HCT116 (cell line): ENCODE data around the gene CCDC24. TPM values are rescaled to one million over a fixed set of nuclear protein-coding genes. Genes with fewer than 3 reads are reported as not detected.

ENCODE experiments used
- ATAC-seq: fragments of 200-7000 bp; cut with Tn5 transposase; 2 replicates; pipeline ENCODE4 v1.9.1; 2020; ENCODE audit warnings: mild to moderate bottlenecking, moderate library complexity
- BruUV-seq: library from RNA; stranded (reverse); fragments of 400-500 nt; replicated peaks from 2 replicates; lab custom pipeline; 2021; lab: Mats Ljungman, UMichigan
- CTCF ChIA-PET: fragments of 300-600 bp; sonication (Branson Sonifier 250); formaldehyde crosslinking; loops from one replicate; lab custom pipeline; 2021; ENCODE audit warnings: antibody characterized with exemption; lab: Charles Lee
- POLR2A ChIA-PET: fragments of 300-600, 350-600 bp; sonication (Branson Sonifier 250); formaldehyde crosslinking; loops from one replicate; lab custom pipeline; 2021; ENCODE audit warnings: antibody characterized with exemption; lab: Charles Lee
- RAD21 ChIA-PET, 2 experiments: fragments of 300-600 bp; sonication (Branson Sonifier 250); formaldehyde crosslinking; loops; one replicate each; lab custom pipeline; 2023; ENCODE audit warnings: low total read pairs in 2 of 2; ENCODE audit not compliant: uncharacterized antibody in 2 of 2, unreplicated experiment in 2 of 2, low non-redundant PET in 1 of 2; lab: Charles Lee
- DNase-seq: peaks from one replicate; pipeline ENCODE4 v3.0.0-alpha.2; 2010; ENCODE audit warnings: low read depth, low spot score
- H2AFZ ChIP-seq: fragments of 200-600 bp; shearing (Covaris generic), sonication (generic); 2 replicates; pipeline ENCODE4 v1.6.1; 2017; ENCODE audit warnings: low read depth, mixed run types, mixed read lengths, antibody characterized with exemption, low read length; ENCODE audit not compliant: poor library complexity, severe bottlenecking
- H3K27ac ChIP-seq: 2 replicates; pipeline ENCODE4 v1.5.1; 2012; ENCODE audit warnings: low read depth, low read length
- H3K27me3 ChIP-seq: fragments of 200-600 bp; sonication (generic); 2 replicates; pipeline ENCODE4 v1.6.1; 2016; ENCODE audit warnings: mixed run types, low read length, mixed read lengths; ENCODE audit not compliant: insufficient read depth
- H3K36me3 ChIP-seq, 2 experiments: fragments of 200-500 bp in 1 of 2; fragments of 200-600 bp in 1 of 2; sonication (Bioruptor generic) in 1 of 2; sonication (generic) in 1 of 2; 2 replicates each; pipeline versions ENCODE4 v1.5.1 to v1.6.1; 2014 to 2016; ENCODE audit warnings: low read length in 2 of 2, inconsistent platforms in 1 of 2, mixed read lengths in 1 of 2, mixed run types in 1 of 2; ENCODE audit not compliant: insufficient read depth in 2 of 2, control insufficient read depth in 1 of 2
- H3K4me1 ChIP-seq, 2 experiments: fragments of 200-600 bp in 1 of 2; sonication (generic) in 1 of 2; 2 replicates each; pipeline versions ENCODE4 v1.5.1 to v1.6.1; 2012 to 2017; ENCODE audit warnings: low read length in 2 of 2, inconsistent platforms in 1 of 2, mild to moderate bottlenecking in 1 of 2, mixed read lengths in 1 of 2, mixed run types in 1 of 2, moderate library complexity in 1 of 2; ENCODE audit not compliant: insufficient read depth in 2 of 2, control insufficient read depth in 1 of 2
- H3K4me2 ChIP-seq: fragments of 200-600 bp; sonication (generic); 2 replicates; pipeline ENCODE4 v1.6.1; 2017; ENCODE audit warnings: mixed run types, low read length, mixed read lengths
- H3K4me3 ChIP-seq, 2 experiments: fragments of 200-600 bp in 1 of 2; sonication (generic) in 1 of 2; replicated peaks in 1 of 2; 2 replicates each; pipeline ENCODE4 v1.5.1; 2011 to 2016; ENCODE audit warnings: low read length in 2 of 2, control low read depth in 1 of 2, low read depth in 1 of 2, mild to moderate bottlenecking in 1 of 2, mixed read lengths in 1 of 2, mixed run types in 1 of 2
- H3K79me2 ChIP-seq: fragments of 200-600 bp; sonication (generic); 2 replicates; pipeline ENCODE4 v1.6.1; 2017; ENCODE audit warnings: mild to moderate bottlenecking, mixed run types, low read length, moderate library complexity, mixed read lengths; ENCODE audit not compliant: insufficient read depth
- H3K9ac ChIP-seq: fragments of 200-600 bp; sonication (generic); 2 replicates; pipeline ENCODE4 v1.6.1; 2016; ENCODE audit warnings: low read length, mixed read lengths
- H3K9me2 ChIP-seq: fragments of 200-600 bp; sonication (generic), shearing (Covaris generic); 2 replicates; pipeline ENCODE4 v1.6.1; 2017; ENCODE audit warnings: mixed run types, mild to moderate bottlenecking, moderate library complexity; ENCODE audit not compliant: insufficient read depth
- H3K9me3 ChIP-seq, 2 experiments: fragments of 200-500 bp in 1 of 2; fragments of 200-600 bp in 1 of 2; sonication (Bioruptor generic) in 1 of 2; sonication (generic) in 1 of 2; 2 replicates each; pipeline ENCODE4 v1.6.1; 2014 to 2017; ENCODE audit warnings: low read length in 2 of 2, mixed read lengths in 2 of 2, inconsistent platforms in 1 of 2, low read depth in 1 of 2, mild to moderate bottlenecking in 1 of 2, mixed run types in 1 of 2, moderate library complexity in 1 of 2; ENCODE audit not compliant: control insufficient read depth in 1 of 2, insufficient read depth in 1 of 2
- H4K20me1 ChIP-seq: fragments of 200-600 bp; sonication (generic), shearing (Covaris generic); 2 replicates; pipeline ENCODE4 v1.6.1; 2017; ENCODE audit warnings: mixed run types, mild to moderate bottlenecking, moderate library complexity; ENCODE audit not compliant: insufficient read depth
- CBX3 ChIP-seq: IDR thresholded peaks from 2 replicates; pipeline ENCODE4 v1.6.1; 2012; ENCODE audit warnings: low read depth
- CEBPB ChIP-seq: IDR thresholded peaks from 2 replicates; pipeline ENCODE4 v1.6.1; 2012; ENCODE audit warnings: low read depth
- EGR1 ChIP-seq: IDR thresholded peaks from 2 replicates; pipeline ENCODE4 v1.6.1; 2012; ENCODE audit warnings: low read depth
- EZH2 ChIP-seq: fragments of 200-600 bp; sonication (generic); IDR thresholded peaks from 2 replicates; pipeline ENCODE4 v1.6.1; 2017; ENCODE audit warnings: antibody characterized with exemption, mixed run types
- JUND ChIP-seq: IDR thresholded peaks from 2 replicates; pipeline ENCODE4 v1.6.1; 2012
- POLR2A ChIP-seq: IDR thresholded peaks from 2 replicates; pipeline ENCODE4 v1.7.0; 2011; ENCODE audit warnings: borderline replicate concordance; ENCODE audit not compliant: insufficient read depth, insufficient read length; ENCODE audit errors: extremely low read depth
- POLR2AphosphoS5 ChIP-seq: IDR thresholded peaks from 2 replicates; pipeline ENCODE4 v1.6.1; 2011; ENCODE audit warnings: mild to moderate bottlenecking, low read depth, low read length, moderate library complexity
- RAD21 ChIP-seq: IDR thresholded peaks from 2 replicates; pipeline ENCODE4 v1.6.1; 2012; ENCODE audit warnings: low read depth, mild to moderate bottlenecking
- SIN3A ChIP-seq: IDR thresholded peaks from 2 replicates; pipeline ENCODE4 v1.6.1; 2012; ENCODE audit warnings: low read depth
- SP1 ChIP-seq: IDR thresholded peaks from 2 replicates; pipeline ENCODE4 v1.6.1; 2012; ENCODE audit warnings: low read depth
- SRF ChIP-seq: IDR thresholded peaks from 2 replicates; pipeline ENCODE4 v1.6.1; 2012; ENCODE audit warnings: low read depth
- ZFX ChIP-seq: fragments of 450-650 bp; IDR thresholded peaks from 2 replicates; pipeline ENCODE4 v1.6.1; 2017
- ZNF274 ChIP-seq: fragments of 200-500 bp; sonication (Bioruptor generic); IDR thresholded peaks from 2 replicates; pipeline ENCODE4 v1.6.1; 2014; ENCODE audit warnings: mild to moderate bottlenecking, low read depth, low read length, inconsistent platforms
- intact Hi-C: fragments of 100-400 bp; cut with micrococcal nuclease; formaldehyde crosslinking; loops from 2 replicates; pipeline ENCODE4 v1.10.0; 2022
- total RNA-seq: library from RNA; stranded (reverse); gene quantifications from one replicate; pipeline ENCODE4 v1.2.1, GENCODE V29; 2021; ENCODE audit not compliant: unreplicated experiment
- TF ChIP-seq, protein P1 (sequence below): IDR thresholded peaks from 2 replicates; pipeline ENCODE4 v1.6.1; 2012
- TF ChIP-seq, protein P2 (sequence below): IDR thresholded peaks from 2 replicates; pipeline ENCODE4 v1.6.1; 2012
- TF ChIP-seq, protein P3 (sequence below): IDR thresholded peaks from 2 replicates; pipeline ENCODE4 v1.6.1; 2011; ENCODE audit warnings: mild to moderate bottlenecking, low read length, moderate library complexity; ENCODE audit not compliant: insufficient replicate concordance; ENCODE audit errors: extremely low read depth

Gene CCDC24
- total RNA-seq, 1 experiment from 2014 or later = 23.3 TPM

- Histone ChIP-seq H3K9me2 (no peaks in the 10 kb centered on the region), H3K4me1 (peaks cover 4 to 17% of the 10 kb centered on the region in 2 experiments; a peak in 3 of 4 replicates), H3K27me3 (no peaks in the 10 kb centered on the region), H3K9ac (no peak overlapping the region), H3K4me3 (no peak overlapping the region), H4K20me1 (no peaks in the 10 kb centered on the region), H3K36me3 (peaks cover 6 to 49% of the 10 kb centered on the region in 2 experiments; a peak in 2 of 4 replicates), H2AFZ (no peak overlapping the region), H3K4me2 (no peak overlapping the region), H3K27ac (no peak overlapping the region), H3K9me3 (no peaks in the 10 kb centered on the region), H3K79me2 (peaks cover 45% of the 10 kb centered on the region)
- intact Hi-C loops = no loop called here
- DNase-seq = no peak
- BruUV-seq = no TSS peak
- CTCF ChIA-PET = no interaction called here
- RAD21 ChIA-PET = no interaction called here
- TF ChIP-seq, protein P1, sequence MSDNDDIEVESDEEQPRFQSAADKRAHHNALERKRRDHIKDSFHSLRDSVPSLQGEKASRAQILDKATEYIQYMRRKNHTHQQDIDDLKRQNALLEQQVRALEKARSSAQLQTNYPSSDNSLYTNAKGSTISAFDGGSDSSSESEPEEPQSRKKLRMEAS = no peak
- TF ChIP-seq CEBPB = no peak
- no peak for TF ChIP-seq SRF
- TF ChIP-seq SIN3A = no peak
- ATAC-seq = no peak
- POLR2A ChIA-PET = no interaction called here
Measured at GRCh38 chr1:43983253-43983899, 8.0 kb upstream of the CCDC24 start.

GRCh38 chr1:43984855-43985254, 6.5 kb upstream of the CCDC24 start:
- POLR2A ChIA-PET = no interaction called here
- Histone ChIP-seq H3K9ac (no peak overlapping the region), H2AFZ (no peak overlapping the region), H3K9me3 (no peaks in the 10 kb centered on the region), H3K4me1 (peaks cover 2 to 11% of the 10 kb centered on the region in 2 experiments; a peak in 3 of 4 replicates), H4K20me1 (no peaks in the 10 kb centered on the region), H3K79me2 (peaks cover 35% of the 10 kb centered on the region), H3K9me2 (no peaks in the 10 kb centered on the region), H3K4me3 (no peak overlapping the region), H3K4me2 (no peak overlapping the region), H3K27me3 (no peaks in the 10 kb centered on the region), H3K27ac (no peak overlapping the region)
- BruUV-seq = no TSS peak
- RAD21 ChIA-PET = no interaction called here
- DNase-seq = no peak
- intact Hi-C loops = no loop called here
- TF ChIP-seq SP1 (no peak), POLR2A (no peak), ZNF274 (no peak), CEBPB (no peak), EGR1 (no peak), RAD21 (no peak), POLR2AphosphoS5 (no peak), CBX3 (no peak), ZFX (no peak), JUND (no peak), SRF (no peak), EZH2 (no peak)
- TF ChIP-seq, protein P2, sequence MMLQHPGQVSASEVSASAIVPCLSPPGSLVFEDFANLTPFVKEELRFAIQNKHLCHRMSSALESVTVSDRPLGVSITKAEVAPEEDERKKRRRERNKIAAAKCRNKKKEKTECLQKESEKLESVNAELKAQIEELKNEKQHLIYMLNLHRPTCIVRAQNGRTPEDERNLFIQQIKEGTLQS = no peak
- TF ChIP-seq, protein P3, sequence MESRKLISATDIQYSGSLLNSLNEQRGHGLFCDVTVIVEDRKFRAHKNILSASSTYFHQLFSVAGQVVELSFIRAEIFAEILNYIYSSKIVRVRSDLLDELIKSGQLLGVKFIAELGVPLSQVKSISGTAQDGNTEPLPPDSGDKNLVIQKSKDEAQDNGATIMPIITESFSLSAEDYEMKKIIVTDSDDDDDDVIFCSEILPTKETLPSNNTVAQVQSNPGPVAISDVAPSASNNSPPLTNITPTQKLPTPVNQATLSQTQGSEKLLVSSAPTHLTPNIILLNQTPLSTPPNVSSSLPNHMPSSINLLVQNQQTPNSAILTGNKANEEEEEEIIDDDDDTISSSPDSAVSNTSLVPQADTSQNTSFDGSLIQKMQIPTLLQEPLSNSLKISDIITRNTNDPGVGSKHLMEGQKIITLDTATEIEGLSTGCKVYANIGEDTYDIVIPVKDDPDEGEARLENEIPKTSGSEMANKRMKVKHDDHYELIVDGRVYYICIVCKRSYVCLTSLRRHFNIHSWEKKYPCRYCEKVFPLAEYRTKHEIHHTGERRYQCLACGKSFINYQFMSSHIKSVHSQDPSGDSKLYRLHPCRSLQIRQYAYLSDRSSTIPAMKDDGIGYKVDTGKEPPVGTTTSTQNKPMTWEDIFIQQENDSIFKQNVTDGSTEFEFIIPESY = no peak
- TF ChIP-seq, protein P1 = no peak
- TF ChIP-seq, all 23 proteins: peak for 0
- CTCF ChIA-PET = no interaction called here
- ATAC-seq = no peak
- peaks cover 6 to 49% of the 10 kb centered on the region in 2 experiments; a peak in 2 of 4 replicates for H3K36me3 ChIP-seq
